NB4 (cell line): ENCODE data around the gene ACOX1.
A peak's percentile ranks its signal among the peaks of the same experiment; 100 is the strongest.

Source experiments
- DNase-seq: peaks from one replicate; pipeline ENCODE4 v3.0.0; 2010; ENCODE audit warnings: low read depth
- H3K4me3 ChIP-seq: one replicate; pipeline ENCODE4 v1.5.1; 2011; ENCODE audit warnings: mild to moderate bottlenecking, low read depth, low read length, moderate library complexity
- CTCF ChIP-seq: IDR thresholded peaks from one replicate; pipeline ENCODE4 v1.5.1; 2012; ENCODE audit warnings: low read depth, low read length
- MAX ChIP-seq: IDR thresholded peaks from 2 replicates; pipeline ENCODE4 v1.6.1; 2011; ENCODE audit warnings: low read depth, low read length
- MYC ChIP-seq: IDR thresholded peaks from 2 replicates; pipeline ENCODE4 v1.6.1; 2011; ENCODE audit warnings: low read depth, low read length
- POLR2A ChIP-seq: IDR thresholded peaks from 2 replicates; pipeline ENCODE4 v1.6.1; 2011; ENCODE audit warnings: mild to moderate bottlenecking; ENCODE audit not compliant: insufficient read length; ENCODE audit errors: extremely low read depth

Gene ACOX1

GRCh38 chr17:76007850-76008165, 28.8 kb upstream of the ACOX1 start:
- TF ChIP-seq CTCF (no peak), MAX (no peak), MYC (no peak), POLR2A (no peak)
- no peak for DNase-seq
- no peak overlapping the region for H3K4me3 ChIP-seq

- no peak for DNase-seq
- TF ChIP-seq POLR2A (no peak), MYC (no peak)
- no peak overlapping the region for H3K4me3 ChIP-seq
These were observed 28.3 kb upstream of the ACOX1 start for GRCh38 chr17:76007131-76007849.

- H3K4me3 ChIP-seq = no peak overlapping the region
- TF ChIP-seq CTCF (peak; percentile 35), MAX (no peak), POLR2A (no peak), MYC (0 out of 2 replicates have a peak, but pooled peaks have one; percentile 15)
- DNase-seq = peak; percentile 77
These were observed 26.5 kb upstream of the ACOX1 start for GRCh38 chr17:76005263-76006149.

GRCh38 chr17:76004750-76005262, 25.8 kb upstream of the ACOX1 start:
- DNase-seq = no peak
- TF ChIP-seq POLR2A (no peak), MYC (no peak)
- H3K4me3 ChIP-seq = no peak overlapping the region

- TF ChIP-seq MAX (no peak), MYC (no peak), POLR2A (no peak)
- H3K4me3 ChIP-seq = no peak overlapping the region
These were observed 24.9 kb upstream of the ACOX1 start for GRCh38 chr17:76003915-76004314.

GRCh38 chr17:76002100-76002499, 23.1 kb upstream of the ACOX1 start:
- TF ChIP-seq POLR2A (no peak), MAX (no peak), CTCF (no peak), MYC (no peak)
- H3K4me3 ChIP-seq = no peak overlapping the region
- DNase-seq = no peak

More at GRCh38 chr17:76003915-76004314, 24.9 kb upstream of the ACOX1 start:
- DNase-seq = no peak

GRCh38 chr17:76000755-76001521, 22.0 kb upstream of the ACOX1 start, which contains the start of gene CDK3:
Gene CDK3, plus strand, starts transcription at chr17:76000855. Its CDS starts 571 bp downstream, at chr17:76001426.
- DNase-seq = no peak
- TF ChIP-seq CTCF (no peak), POLR2A (no peak), MYC (no peak), MAX (no peak)
- H3K4me3 ChIP-seq = no peak within 1 kb of the TSS
